GM19372 (cell line): ENCODE measurements around the gene COL4A2.

Experiments used
- ATAC-seq: cut with Tn5 transposase; IDR thresholded peaks from one replicate; pipeline ENCODE4 v1.9.1; 2021; ENCODE audit warnings: mild to moderate bottlenecking, low read depth, moderate library complexity; ENCODE audit not compliant: unreplicated experiment

The COL4A2 gene

DNA sequence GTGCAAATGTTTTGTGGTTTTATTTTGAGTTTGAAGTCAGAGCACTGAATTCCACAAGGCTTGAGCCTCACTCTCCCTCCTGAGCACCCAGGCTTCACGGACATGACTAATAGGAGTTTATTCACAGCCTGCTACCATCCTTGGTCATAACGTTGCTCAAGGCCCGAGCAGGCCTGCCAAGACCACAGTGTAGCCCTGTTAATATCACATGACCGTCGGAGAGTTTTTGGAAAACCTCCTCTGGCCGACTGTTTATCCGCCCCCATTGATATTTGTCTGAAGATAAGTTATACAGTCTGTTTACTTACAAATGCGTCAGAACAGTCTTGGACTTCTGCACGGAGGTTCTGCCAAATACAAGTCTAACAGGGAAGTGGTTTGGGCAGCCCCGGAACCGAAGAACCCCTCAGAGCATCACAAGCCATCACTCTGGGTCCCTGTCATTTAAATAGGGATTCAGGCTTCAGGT lies 89.9 kb downstream of the COL4A2 start:
- ATAC-seq = no peak

DNA sequence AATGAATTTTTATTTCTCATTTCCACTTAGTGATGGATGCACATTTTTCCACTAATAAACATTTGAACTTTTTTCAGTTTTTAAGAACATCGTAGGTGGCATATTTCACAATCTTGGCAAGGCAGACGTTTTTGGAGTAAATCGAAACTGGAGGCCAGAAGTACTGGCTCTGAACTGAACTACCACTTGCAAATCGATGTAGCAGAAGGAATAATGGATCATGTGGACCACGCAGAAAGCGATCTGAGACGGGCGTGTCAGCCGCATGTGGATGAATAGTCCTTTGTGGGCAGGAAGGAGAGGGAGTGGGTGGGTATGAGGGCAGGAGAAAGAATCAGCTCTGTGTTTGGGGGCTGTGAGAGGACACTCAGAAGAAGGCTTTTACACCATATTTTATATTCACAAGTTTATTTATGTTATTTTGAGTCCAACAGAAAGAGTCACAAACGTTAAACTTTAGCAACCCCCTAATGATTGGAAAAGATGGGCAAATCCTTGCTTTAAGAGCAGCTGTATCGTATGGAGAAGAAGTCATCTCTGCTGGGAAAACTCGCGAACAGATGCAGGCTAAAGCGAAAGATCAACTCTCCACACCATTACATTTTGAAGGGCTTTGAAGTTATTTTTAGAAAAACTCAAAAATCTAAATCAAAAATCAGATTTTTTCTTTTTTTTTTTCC lies 90.5 kb downstream of the COL4A2 start:
- no peak for ATAC-seq

DNA sequence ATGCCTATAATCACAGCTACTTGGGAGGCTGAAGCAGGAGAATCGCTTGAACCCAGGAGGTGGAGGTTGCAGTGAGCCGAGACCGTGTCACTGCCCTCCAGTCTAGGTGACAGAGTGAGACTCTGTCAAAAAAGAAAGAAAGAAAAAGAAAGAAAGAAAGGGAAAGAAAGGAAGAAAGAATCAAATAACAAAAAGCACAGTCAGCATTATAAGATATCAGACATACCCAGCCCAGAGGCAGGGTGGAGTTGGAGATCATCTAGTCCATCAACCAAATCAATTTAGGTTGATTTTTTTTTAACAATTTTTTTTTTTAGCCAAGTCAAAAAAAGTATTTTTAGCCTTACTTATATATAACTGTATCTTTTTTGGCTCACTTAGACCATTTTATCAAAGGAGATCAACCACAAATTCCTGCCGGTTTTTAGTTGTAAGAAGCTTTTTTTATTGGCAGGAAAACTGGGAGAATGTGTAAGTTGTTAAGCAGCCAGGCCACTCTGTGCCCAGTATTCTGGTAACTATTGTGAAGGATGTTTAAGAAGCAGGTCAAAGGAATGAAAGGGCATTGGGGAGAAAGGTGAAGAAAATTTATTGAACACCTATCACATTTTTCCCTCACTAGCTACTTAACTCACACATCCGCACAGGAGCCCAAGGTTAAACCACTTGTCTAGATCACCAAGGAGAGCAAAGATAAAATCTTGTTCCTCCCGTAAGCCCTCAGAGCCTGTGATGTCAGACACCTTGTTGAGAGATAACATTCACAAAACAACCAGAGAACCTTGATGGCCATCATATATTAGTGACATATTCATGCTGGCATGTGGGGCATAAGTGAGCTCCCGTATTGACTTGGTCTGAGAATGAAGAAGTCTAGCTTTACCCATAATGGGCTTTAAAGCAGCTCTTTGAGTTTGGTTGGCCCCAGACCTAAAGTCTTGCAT lies 91.8 kb downstream of the COL4A2 start:
- ATAC-seq = no peak

DNA sequence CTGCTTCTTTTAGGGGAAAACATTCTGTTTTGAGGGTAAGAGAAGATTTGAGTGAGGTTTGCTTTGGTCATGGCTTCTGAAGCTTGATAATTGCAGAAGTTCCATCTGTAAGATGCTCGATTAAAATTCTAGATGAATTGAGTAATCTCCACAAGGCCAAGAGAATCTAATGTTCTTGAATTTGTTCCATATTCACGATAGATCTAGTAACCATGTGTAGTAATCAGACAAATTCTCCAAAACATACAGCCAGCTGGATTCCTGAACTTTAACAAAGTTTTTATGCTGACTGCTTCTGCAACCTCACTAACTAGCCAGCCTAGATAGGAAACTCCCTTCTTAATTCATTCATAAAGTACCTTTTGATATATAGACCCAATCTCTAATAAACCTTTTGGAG lies 92.7 kb downstream of the COL4A2 start:
- no peak for ATAC-seq

DNA sequence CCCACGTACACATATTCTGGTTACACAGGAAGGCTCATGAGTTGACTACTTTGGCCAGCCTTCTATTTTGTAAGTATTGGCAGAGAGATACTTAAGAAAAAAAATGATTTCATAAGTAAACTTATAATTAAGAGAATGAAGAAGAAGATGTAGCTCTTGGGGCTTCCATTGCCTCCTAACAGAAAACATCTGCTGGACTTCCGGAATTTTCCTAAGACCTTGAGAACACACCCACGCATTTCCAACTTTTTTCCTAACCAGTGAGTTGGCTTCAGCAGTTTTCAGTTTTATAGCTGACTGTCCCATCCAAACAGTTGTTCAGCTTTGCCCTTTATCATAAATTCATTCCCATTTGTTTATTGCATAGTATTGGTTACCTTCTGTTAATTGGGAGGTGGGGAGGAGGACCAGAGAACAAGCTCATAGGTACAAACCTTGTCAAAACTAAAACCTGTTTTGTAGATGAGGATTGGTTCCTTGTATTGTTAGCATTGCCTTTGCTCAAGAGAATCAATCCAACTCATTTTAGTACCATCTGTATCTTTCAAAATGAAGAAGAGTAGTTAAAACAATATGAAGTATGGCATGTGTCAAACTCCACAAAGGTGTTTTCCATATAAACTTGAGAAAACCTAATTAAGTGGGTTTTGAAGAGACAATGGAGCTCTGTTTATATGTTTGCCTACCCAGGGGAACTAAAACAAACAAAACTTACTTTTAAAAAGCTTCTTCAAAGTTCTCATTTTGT lies 93.9 kb downstream of the COL4A2 start:
- no peak for ATAC-seq

DNA sequence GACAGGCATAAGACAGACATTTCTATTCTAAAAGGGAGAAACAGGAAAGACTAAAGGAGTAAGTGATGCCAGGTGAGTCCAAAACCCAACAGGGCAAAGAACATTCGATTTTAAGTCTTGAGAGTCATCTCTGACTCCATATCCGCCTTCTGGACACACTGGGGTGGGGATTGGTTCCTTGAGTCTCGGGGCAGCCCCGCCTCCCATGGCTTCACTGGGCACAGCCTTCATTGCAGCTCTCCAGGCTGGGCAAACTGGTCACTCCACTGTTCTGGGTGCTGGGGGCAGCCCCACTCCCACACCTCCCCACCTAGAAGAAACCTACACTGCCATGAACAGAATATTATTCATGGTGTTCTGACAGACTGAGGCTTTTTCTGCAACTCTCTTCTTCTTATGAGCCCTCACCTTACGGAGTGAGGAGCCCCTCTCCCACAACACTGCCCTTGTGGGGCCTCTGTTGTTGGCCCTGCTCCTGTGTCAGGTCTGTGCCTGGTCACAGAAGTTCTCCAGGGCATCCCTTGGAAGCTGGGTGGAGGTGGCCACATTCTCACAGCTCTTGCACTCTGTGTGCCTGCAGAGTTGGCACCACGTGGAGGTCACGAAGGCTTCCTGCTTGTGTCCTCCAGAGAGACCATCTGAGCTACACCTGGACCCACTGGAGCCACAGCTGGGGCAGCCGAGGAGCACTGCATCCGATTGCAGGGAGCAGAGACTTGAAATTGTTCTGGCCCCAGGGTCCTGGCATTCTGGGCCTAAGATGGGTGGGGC lies 95.4 kb downstream of the COL4A2 start:
- ATAC-seq = no peak

DNA sequence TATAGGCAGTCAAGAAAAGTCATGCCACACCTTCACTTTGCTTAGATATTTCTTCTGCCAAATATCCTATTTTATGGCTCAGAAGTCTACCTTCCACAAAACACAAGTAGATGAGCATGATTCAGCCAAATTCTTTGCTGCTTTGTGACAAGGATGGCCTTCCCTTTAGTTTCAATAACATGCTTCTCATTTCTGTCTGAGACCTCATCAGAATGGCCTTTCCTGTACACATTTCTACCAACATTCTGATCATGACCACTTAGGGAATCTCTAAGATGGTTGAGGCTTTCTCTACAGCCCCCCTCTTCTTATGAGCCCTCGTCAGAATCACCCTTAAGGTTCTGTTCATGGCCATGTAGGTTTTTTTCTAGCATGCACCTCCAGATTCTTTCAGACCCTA lies 96.2 kb downstream of the COL4A2 start:
- ATAC-seq = no peak

DNA sequence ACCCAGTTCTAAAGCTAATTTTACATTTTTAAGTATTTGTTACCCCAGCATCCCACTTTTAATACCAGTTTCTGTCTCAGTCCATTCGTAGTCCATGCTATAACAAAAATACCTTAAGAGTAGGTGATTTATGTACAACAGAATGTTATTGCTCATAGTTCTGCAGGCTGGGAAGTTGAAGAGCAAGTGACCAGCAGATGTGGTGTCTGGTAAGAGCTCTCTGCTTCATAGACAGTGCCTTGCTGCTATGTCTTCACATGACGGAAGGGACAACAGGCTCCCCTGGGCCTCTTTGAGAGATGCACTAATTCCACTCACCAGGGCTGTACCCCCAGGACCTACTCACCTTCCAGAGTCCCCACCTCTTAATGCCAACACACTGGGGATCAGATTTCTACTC lies 96.6 kb downstream of the COL4A2 start:
- no peak for ATAC-seq

DNA sequence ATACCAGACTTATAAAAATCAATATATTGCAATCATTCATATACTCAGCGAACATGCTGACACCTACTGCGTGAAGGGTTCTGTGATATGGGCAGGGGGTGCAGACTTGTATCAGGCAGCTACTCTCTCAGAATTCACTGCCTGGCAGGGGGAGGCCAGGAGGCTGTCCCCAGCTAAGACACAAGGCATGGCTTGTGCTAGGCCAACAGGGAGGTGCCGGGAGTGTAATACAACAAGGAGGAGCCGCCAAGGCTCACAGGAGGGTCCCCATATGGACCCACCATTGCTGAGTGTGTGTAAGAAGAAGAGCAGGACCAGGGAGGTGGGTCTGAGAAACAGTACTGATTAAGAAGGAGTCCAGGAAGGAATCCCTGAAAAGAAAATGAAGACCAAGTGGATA lies 97.2 kb downstream of the COL4A2 start:
- ATAC-seq = no peak

DNA sequence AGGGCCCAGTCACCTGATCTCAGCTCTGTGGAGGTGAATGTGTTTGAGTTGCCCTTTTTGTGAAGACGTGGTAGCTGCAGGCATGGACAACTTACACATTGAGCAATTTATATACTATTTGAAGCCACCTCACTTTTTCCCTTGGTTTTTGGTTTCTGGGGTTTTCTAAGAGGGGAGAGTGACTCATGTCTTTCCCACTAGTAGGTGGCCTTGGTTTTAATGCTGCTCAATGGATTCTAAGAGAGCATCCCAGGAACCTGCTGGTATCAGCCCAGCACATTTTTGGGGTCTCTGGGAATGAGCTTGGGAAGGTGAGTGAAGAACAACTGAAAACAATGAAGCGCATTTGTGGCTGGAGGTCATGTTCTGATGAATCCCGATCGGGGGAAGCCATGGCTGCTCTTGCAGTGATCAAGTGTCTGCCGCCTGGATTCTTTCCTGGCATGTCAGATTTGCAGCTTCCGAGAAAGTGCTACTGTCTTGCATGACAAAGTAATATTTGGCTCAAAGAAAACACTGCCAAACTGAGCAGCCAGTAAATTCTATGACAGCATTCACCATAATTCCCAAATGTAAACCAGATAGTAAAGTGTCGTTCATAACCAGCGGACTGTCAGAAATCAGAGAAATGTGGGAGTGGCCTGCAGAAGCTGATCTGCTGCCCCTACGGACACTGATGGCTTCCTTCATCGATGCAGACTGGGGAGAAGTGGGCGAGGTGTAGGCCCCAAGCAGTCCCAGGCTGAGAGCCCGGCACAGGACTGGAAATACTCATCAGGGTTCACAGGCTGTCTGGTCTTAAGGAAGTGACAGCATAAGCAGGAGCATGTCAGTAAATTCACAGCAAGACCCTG lies 98.7 kb downstream of the COL4A2 start:
- no peak for ATAC-seq

DNA sequence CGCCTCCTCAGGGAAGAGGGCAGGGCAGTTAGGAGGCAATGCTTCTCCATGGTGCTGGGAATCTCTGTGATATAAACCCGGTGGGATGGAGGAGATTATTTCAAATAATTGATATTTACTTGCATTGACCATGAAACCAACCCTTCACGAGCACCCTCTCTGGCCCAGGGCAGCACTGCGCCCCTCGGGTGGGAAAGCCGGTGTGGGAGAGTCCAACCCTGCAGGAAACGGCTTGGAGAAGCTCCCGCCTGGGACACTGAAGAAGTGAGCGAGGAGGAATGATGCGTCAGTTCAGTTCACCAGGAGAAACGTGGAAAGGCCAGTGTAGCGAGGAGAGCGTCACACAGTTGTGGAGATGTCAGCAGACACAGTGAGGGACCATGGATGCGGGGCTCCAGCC lies 99.9 kb downstream of the COL4A2 start:
- no peak for ATAC-seq

DNA sequence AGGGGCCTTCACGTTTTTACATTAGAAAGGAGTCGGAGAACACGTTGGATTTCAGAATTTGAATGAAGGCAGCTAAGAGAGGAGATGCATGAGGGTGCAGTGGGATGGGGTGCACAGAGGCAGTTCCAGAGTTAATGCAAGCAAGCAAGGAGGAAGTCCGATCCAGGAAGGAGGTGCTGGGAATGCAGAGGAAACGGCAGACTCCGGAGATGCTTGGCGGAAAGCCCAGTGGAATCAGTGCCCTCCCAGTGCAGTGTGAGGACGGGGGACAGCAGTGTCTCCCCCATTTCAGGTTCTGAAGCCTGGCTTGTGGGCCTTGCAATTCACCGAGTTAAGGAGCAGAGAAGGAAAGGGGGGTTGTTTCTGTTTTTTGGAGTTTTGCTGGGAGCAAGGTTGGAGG lies 100.4 kb downstream of the COL4A2 start:
- ATAC-seq = no peak

DNA sequence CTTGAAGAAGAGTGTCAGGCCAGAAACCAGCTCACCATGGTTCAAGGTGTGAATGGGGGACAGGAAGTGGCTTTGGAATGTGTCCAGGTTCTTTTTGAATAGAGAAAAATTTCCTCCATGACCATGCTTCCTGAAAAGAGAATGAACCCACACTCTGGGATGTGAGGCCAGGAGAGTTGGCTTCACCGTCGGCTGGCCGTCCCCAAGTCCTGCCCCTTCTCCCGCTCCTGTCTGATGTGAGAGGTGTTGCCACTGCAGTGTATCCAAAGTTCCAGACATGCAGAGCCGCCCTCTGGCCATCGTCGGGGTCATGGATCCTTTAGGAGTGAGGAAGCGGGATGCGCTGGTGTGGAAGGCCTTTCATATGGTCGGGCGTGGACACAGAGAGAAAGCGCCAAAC lies 101.2 kb downstream of the COL4A2 start:
- no peak for ATAC-seq

DNA sequence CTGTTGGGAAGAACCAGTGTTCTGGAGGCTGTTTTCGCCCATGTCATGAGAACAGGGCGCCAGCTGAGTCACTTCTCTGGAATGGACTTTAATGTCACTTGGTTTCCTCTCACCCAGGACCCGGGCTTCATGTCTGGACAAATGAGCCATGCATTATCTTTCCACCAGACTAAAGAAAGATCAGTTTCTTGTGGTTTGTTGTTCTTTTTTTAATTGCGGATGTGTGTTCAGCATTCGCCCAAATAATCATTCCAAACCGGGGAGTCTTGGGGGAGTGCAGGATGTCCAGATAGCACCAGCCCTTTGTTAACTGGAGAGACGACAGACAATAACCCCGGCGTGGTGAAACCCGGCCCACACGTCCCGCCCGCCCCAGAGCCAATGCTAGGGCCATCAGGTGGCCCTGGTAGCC lies 102.5 kb downstream of the COL4A2 start:
- ATAC-seq = no peak

DNA sequence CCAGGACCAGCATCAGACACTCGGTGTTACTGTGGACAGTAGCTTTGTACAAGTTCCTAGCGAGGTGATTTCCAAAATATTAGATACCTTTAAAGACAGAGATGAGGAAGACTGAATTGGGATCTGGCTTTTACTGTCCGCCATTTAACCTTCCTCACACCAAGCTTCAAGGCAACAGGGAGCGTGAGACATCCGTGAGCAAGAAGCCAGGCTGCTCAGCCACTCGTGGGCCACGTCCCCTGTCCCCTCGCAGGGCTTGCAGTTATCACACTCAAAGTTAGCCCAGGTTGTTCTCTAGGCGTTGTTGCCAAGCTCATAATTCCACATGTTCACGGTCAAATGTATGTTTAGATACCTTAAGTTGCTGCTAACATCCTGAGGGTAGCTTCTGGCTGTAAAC lies 102.9 kb downstream of the COL4A2 start:
- ATAC-seq = no peak

DNA sequence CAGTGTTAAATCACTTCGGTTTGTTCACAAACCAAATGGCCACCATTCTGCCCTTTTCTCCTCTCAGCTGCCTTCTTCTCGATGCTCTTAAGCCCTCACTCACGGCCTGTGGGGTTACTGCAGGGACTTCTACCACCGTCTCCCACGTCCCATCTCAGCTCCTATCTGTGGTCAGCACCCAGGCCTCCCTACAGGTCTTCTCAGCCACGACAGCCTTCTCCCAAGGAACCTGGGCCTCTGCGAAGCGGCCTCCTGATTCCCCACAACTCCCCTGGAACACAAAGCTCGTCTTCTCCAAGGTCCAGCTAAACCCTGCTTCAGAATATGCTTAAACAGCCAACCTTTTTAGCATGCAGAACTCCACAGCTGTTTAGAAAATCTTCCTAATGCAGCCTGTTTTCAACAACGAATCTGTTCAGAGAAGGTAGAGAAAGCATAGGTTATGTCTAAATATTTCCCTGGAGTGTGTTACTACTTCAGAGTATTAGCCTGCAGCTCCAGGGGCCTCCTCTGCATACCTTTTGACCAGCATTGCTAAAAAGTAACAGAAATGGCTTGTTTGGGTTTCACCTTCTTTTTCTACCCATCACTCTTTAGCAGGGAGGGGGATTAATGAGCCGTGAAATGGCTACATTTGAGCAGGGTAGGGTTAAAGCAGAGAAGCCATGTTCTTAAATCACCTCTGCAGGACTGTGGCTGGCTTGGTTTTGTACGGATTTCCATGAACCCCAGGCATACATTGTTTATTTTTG lies 104.0 kb downstream of the COL4A2 start:
- ATAC-seq = no peak

DNA sequence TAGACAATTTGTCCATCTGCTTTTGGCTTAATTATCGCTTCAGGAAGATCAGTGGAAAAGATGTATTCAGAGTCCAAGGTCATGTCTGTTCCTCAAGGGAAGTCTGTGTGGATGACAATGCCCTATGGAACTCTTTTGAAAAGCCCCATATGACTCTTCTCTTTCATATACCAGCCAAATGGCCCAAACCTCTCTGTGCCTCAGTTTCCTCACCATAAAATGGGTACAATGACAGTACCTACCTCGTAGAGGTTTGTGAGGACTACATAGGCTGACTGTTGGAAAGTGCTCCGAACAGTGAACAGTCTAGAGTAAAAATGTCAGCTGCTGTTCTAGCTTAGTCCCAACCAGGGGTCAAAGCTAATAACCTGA lies 104.6 kb downstream of the COL4A2 start:
- no peak for ATAC-seq

DNA sequence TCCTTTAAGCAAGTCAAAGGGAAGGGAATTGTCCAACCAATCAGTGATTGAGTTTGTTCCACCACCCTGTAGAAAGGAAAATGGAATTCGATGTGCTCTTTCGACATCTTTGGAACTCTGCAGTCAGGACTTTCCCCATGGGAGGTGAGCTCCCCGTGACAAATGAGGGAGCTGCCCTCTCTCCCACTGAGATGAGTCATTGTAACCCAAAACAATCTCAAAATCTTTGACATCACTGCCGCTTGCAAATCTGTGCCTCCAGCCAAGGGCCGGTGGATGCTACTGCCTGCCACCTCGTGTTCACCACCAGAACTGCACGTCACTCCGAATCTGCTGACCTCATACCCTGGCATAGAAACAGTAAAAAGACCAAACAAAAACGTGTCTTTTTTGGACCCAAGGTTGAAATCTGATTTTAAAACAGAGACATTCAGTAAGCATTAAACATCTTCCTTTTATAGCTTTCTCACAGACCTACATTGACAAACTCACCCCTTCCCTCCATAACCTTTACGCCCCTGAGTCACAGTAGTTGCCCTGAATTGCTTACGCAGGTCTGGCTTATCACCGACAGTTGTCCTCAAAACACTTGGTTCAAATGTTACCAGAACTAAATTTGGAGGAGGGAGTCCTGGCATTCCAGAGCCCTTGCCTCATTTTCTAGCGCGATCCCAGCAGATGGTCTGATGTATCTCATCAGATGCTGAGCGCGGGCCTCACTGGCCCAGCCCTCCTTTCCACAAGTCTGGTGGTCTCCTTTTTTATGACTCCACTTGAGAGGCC lies 105.2 kb downstream of the COL4A2 start:
- peak; percentile 89 for ATAC-seq
